ENCODE results near the gene PVR.

GRCh38 chr19:44640518-44640917 is 3.2 kb upstream of the PVR start:
- no peak for TF ChIP-seq YY1 (IDR thresholded peaks at IDR 0.05; ENCODE audit: insufficient read depth, insufficient read length)
- TF ChIP-seq SUZ12 (IDR thresholded peaks at IDR 0.05; ENCODE audit: extremely low read depth, insufficient read depth, insufficient read length), result no peak
- TF ChIP-seq ZNF274 (IDR thresholded peaks at IDR 0.05; ENCODE audit: low read depth, low read length), result no peak

Data from NT2/D1 (cell line).